GM10266 (cell line): ENCODE data around the gene MYZAP.
A peak's percentile ranks its signal among the peaks of the same experiment; 100 is the strongest.

Experiments
- DNase-seq: peaks from one replicate; pipeline ENCODE4 v3.0.0; 2012; ENCODE audit errors: extremely low spot score
- CTCF ChIP-seq: IDR thresholded peaks from 2 replicates; pipeline ENCODE4 v1.5.1; 2012; ENCODE audit warnings: mild to moderate bottlenecking, low read depth; ENCODE audit not compliant: control insufficient read depth, insufficient read depth; ENCODE audit errors: missing control alignments

The MYZAP gene

GRCh38 chr15:57554812-57555179 is 36.9 kb upstream of the MYZAP start:
- DNase-seq, result no peak
- TF ChIP-seq CTCF, result no peak

- DNase-seq, result no peak
- TF ChIP-seq CTCF, result no peak
Observed at GRCh38 chr15:57555270-57555669, 36.4 kb upstream of the MYZAP start.

- no peak for DNase-seq
- TF ChIP-seq CTCF, result no peak
Observed at GRCh38 chr15:57556040-57556439, 35.7 kb upstream of the MYZAP start.

- TF ChIP-seq CTCF, result no peak
- DNase-seq, result no peak
Observed at GRCh38 chr15:57557267-57557666, 34.4 kb upstream of the MYZAP start.

- TF ChIP-seq CTCF, result no peak
- DNase-seq, result no peak
Observed at GRCh38 chr15:57557810-57558209, 33.9 kb upstream of the MYZAP start.

GRCh38 chr15:57559875-57560274 is 31.8 kb upstream of the MYZAP start:
- peak; percentile 54 for DNase-seq
- TF ChIP-seq CTCF, result peak; percentile 85

- TF ChIP-seq CTCF, result peak; percentile 87
- DNase-seq, result peak; percentile 72
Observed at GRCh38 chr15:57561041-57561711, 30.5 kb upstream of the MYZAP start.
